Smooth muscle cell (in vitro differentiated cells): ENCODE measurements around the gene UBALD2. TPM values are rescaled to one million over a fixed set of nuclear protein-coding genes. Genes with fewer than 3 reads are reported as not detected.
A peak's percentile ranks its signal among the peaks of the same experiment; 100 is the strongest.

Source experiments
- DNase-seq: peaks from one replicate; lab custom pipeline; 2025; ENCODE audit not compliant: unreplicated experiment; lab: John Stamatoyannopoulos, UW
- H2AFZ ChIP-seq: fragments of 200-600 bp; sonication (generic); 2 replicates; pipeline ENCODE4 v1.6.0; 2016; ENCODE audit warnings: antibody characterized with exemption, low read depth, mild to moderate bottlenecking
- H3F3A ChIP-seq: fragments of 200-600 bp; sonication (generic); 2 replicates; pipeline ENCODE4 v1.6.0; 2017; ENCODE audit warnings: antibody characterized with exemption, low read depth
- H3K27ac ChIP-seq: fragments of 200-600 bp; sonication (generic); 2 replicates; pipeline ENCODE4 v1.5.1; 2016; ENCODE audit warnings: low read depth, mild to moderate bottlenecking
- H3K27me3 ChIP-seq: fragments of 200-600 bp; sonication (generic); 2 replicates; pipeline ENCODE4 v1.6.1; 2016; ENCODE audit warnings: low read depth, mild to moderate bottlenecking
- H3K36me3 ChIP-seq: fragments of 200-600 bp; sonication (generic); 2 replicates; pipeline ENCODE4 v1.5.1; 2016; ENCODE audit warnings: low read depth
- H3K4me1 ChIP-seq: fragments of 200-600 bp; sonication (generic); 2 replicates; pipeline ENCODE4 v1.5.1; 2016; ENCODE audit warnings: low read depth
- H3K4me2 ChIP-seq: fragments of 200-600 bp; sonication (generic); 2 replicates; pipeline ENCODE4 v1.6.0; 2016; ENCODE audit warnings: mild to moderate bottlenecking
- H3K4me3 ChIP-seq: fragments of 200-600 bp; sonication (generic); 2 replicates; pipeline ENCODE4 v1.5.1; 2016; ENCODE audit warnings: mild to moderate bottlenecking
- H3K79me2 ChIP-seq: fragments of 200-600 bp; sonication (generic); 2 replicates; pipeline ENCODE4 v1.6.0; 2016; ENCODE audit warnings: low read depth, mild to moderate bottlenecking
- H3K9ac ChIP-seq: fragments of 200-600 bp; sonication (generic); 2 replicates; pipeline ENCODE4 v1.6.0; 2016; ENCODE audit warnings: low read depth
- H3K9me3 ChIP-seq: fragments of 200-600 bp; sonication (generic); replicated peaks from 2 replicates; pipeline ENCODE4 v1.5.1; 2016; ENCODE audit warnings: low read depth
- H4K20me1 ChIP-seq: fragments of 200-600 bp; sonication (generic); 2 replicates; pipeline ENCODE4 v1.6.0; 2016; ENCODE audit warnings: low read depth
- CTCF ChIP-seq: fragments of 200-600 bp; sonication (generic); IDR thresholded peaks from 2 replicates; pipeline ENCODE4 v1.5.1; 2017; ENCODE audit warnings: borderline replicate concordance, mild to moderate bottlenecking, antibody characterized with exemption; ENCODE audit not compliant: insufficient read depth, poor library complexity, severe bottlenecking
- WGBS: methylation state at CpG from one replicate; pipeline ENCODE4 v1.1.7; 2016; ENCODE audit warnings: low lambda C conversion rate; 5-methylcytosine and 5-hydroxymethylcytosine counted together
- polyA plus RNA-seq: library from polyadenylated mRNA; unstranded; fragments of >200 nt; fragmentation: Nextera tagmentation; extraction: Ambion mirVana; gene quantifications from 2 replicates; pipeline ENCODE4 v1.2.1, GENCODE V29; 2016
- total RNA-seq: library from RNA; depleted of rRNA; stranded (reverse); fragments of >200 nt; gene quantifications from 2 replicates; pipeline ENCODE4 v1.2.3, GENCODE V29; 2014

The UBALD2 gene
- total and polyA plus RNA-seq, 2 experiments from 2014 or later = 2.6 to 7.0 TPM

- H3K4me3 ChIP-seq = peak overlapping the region; percentile 3
Observed at GRCh38 chr17:76264425-76264754, 758 bp upstream of the UBALD2 start.

GRCh38 chr17:76265624-76266243 lies 586 bp downstream of the UBALD2 start:
- H3K27ac ChIP-seq = peak overlapping the region; percentile 89
- peaks cover 12% of the 10 kb centered on the region for H4K20me1 ChIP-seq
- no peak for TF ChIP-seq CTCF
- no peaks in the 10 kb centered on the region for H3K36me3 ChIP-seq
- H3K4me2 ChIP-seq = peak overlapping the region; percentile 94
- H3K9ac ChIP-seq = peak overlapping the region; percentile 98
- under 1% methylated on average over 52 of the region's 76 CpGs for WGBS
- H3K4me3 ChIP-seq = peak overlapping the region; percentile 95
- peaks cover 13% of the 10 kb centered on the region for H3F3A ChIP-seq
- H3K4me1 ChIP-seq = peaks cover 13% of the 10 kb centered on the region
- H3K9me3 ChIP-seq = no peaks in the 10 kb centered on the region
- peaks cover 21% of the 10 kb centered on the region for H3K79me2 ChIP-seq
- H3K27me3 ChIP-seq = no peaks in the 10 kb centered on the region
- DNase-seq = peak; percentile 25
- H2AFZ ChIP-seq = peak overlapping the region; percentile 36

More at GRCh38 chr17:76264425-76264754, 758 bp upstream of the UBALD2 start:
- H3K9me3 ChIP-seq = no peaks in the 10 kb centered on the region
- peaks cover 6% of the 10 kb centered on the region for H4K20me1 ChIP-seq
- no peaks in the 10 kb centered on the region for H3K36me3 ChIP-seq
- peaks cover 13% of the 10 kb centered on the region for H3K4me1 ChIP-seq
- peaks cover 21% of the 10 kb centered on the region for H3K79me2 ChIP-seq
- peak overlapping the region; percentile 75 for H3K4me2 ChIP-seq
- 59% methylated on average over 9 of the region's 9 CpGs for WGBS
- no peak for TF ChIP-seq CTCF
- no peak overlapping the region for H2AFZ ChIP-seq
- peak overlapping the region; percentile 45 for H3K9ac ChIP-seq
- no peak for DNase-seq
- peaks cover 13% of the 10 kb centered on the region for H3F3A ChIP-seq
- H3K27ac ChIP-seq = peak overlapping the region; percentile 91
- no peaks in the 10 kb centered on the region for H3K27me3 ChIP-seq

- H3K27ac ChIP-seq = peak overlapping the region; percentile 89
- peak overlapping the region; percentile 98 for H3K9ac ChIP-seq
- no peaks in the 10 kb centered on the region for H3K27me3 ChIP-seq
- H4K20me1 ChIP-seq = peaks cover 12% of the 10 kb centered on the region
- WGBS = 5% methylated on average over 6 of the region's 12 CpGs
- H2AFZ ChIP-seq = no peak overlapping the region
- H3K4me2 ChIP-seq = peak overlapping the region; percentile 94
- peaks cover 13% of the 10 kb centered on the region for H3F3A ChIP-seq
- no peaks in the 10 kb centered on the region for H3K36me3 ChIP-seq
- TF ChIP-seq CTCF = no peak
- H3K4me1 ChIP-seq = peaks cover 13% of the 10 kb centered on the region
- no peaks in the 10 kb centered on the region for H3K9me3 ChIP-seq
- peak overlapping the region; percentile 95 for H3K4me3 ChIP-seq
- H3K79me2 ChIP-seq = peaks cover 21% of the 10 kb centered on the region
- no peak for DNase-seq
Observed at GRCh38 chr17:76266244-76266938, 1.2 kb downstream of the UBALD2 start.
